ENCODE data around the gene PITX1. TPM values are rescaled to one million over a fixed set of nuclear protein-coding genes. Genes with fewer than 3 reads are reported as not detected.

The PITX1 gene
- total and polyA plus RNA-seq, 2 donors (not counting 1 experiment from before 2014, with no cell fraction given), result 0.13 TPM; not detected in 1

DNA sequence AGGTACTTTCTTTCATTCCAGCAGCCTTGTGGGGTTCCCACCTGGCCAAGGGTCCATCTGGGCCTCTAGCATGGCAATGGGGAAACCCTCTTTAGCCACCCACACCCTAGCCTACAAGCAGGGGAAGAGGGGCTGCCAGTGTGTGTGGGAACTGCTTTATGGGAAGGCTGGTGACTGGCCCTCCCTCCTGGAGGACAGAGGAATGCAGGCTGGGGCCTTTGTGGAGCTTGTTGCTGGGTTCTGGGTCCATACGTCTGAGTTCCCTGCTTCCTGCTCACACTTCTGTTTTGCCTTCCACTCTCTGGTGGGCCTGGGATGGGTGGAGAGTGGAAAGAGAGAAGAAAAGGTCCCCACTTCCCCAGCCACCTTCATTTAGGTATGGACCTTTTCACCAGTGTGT lies 14.9 kb upstream of the PITX1 start:
- Histone ChIP-seq H3K4me3 (ENCODE audit: control extremely low read depth in 1 of 5, extremely low read depth in 1 of 5, insufficient read depth in 1 of 5, low read depth in 2 of 5, low read length in 4 of 5) (no peak overlapping the region), H3K9me3 (ENCODE audit: control extremely low read depth in 1 of 3, control insufficient read depth in 2 of 3, insufficient read depth in 1 of 3, low read length in 2 of 3) (peaks cover 0 to 20% (median 0%) of the 10 kb centered on the region in 3 donors), H3K36me3 (replicated peaks in 1 of 2; ENCODE audit: control extremely low read depth in 1 of 2, control insufficient read depth in 1 of 2, extremely low read depth in 1 of 2, insufficient read depth in 2 of 2, low read length in 1 of 2) (no peaks in the 10 kb centered on the region), H4K20me1 (ENCODE audit: control insufficient read depth, insufficient read depth, low read length, poor library complexity, severe bottlenecking) (no peaks in the 10 kb centered on the region), H3K9ac (ENCODE audit: low read length) (no peak overlapping the region), H3K79me2 (ENCODE audit: control insufficient read depth, insufficient read depth, low read length) (no peaks in the 10 kb centered on the region), H3K27me3 (replicated peaks in 1 of 4; ENCODE audit: control extremely low read depth in 1 of 4, control insufficient read depth in 3 of 4, insufficient read depth in 4 of 4, low read length in 3 of 4) (peaks cover 0 to 86% (median 43%) of the 10 kb centered on the region in 4 experiments), H2AFZ (ENCODE audit: insufficient read depth, low read depth, low read length, poor library complexity, severe bottlenecking) (no peak overlapping the region), H3K4me1 (ENCODE audit: control insufficient read depth in 2 of 2, insufficient read depth in 2 of 2, low read length in 2 of 2) (peaks cover 48 to 49% of the 10 kb centered on the region in 2 donors), H3K27ac (ENCODE audit: low read length in 2 of 2) (no peak overlapping the region), H3K4me2 (replicated peaks; ENCODE audit: low read depth, low read length, poor library complexity, severe bottlenecking) (no peak overlapping the region)
- intact Hi-C loops (cut with micrococcal nuclease), result loop anchor here (10.0 kb wide), 1 partner anchor 314 kb away; the partner anchor contains the start of gene CAMLG
- CTCF ChIA-PET, result interaction anchor here (2.5 kb wide), 1 partner anchor 10 kb away, joined by 6 read pairs; no protein-coding TSS in a partner anchor
- TF ChIP-seq, protein P1, sequence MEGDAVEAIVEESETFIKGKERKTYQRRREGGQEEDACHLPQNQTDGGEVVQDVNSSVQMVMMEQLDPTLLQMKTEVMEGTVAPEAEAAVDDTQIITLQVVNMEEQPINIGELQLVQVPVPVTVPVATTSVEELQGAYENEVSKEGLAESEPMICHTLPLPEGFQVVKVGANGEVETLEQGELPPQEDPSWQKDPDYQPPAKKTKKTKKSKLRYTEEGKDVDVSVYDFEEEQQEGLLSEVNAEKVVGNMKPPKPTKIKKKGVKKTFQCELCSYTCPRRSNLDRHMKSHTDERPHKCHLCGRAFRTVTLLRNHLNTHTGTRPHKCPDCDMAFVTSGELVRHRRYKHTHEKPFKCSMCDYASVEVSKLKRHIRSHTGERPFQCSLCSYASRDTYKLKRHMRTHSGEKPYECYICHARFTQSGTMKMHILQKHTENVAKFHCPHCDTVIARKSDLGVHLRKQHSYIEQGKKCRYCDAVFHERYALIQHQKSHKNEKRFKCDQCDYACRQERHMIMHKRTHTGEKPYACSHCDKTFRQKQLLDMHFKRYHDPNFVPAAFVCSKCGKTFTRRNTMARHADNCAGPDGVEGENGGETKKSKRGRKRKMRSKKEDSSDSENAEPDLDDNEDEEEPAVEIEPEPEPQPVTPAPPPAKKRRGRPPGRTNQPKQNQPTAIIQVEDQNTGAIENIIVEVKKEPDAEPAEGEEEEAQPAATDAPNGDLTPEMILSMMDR (IDR thresholded peaks at IDR 0.05), result no peak
- no peak for TF ChIP-seq EZH2 (IDR thresholded peaks at IDR 0.05; ENCODE audit: borderline replicate concordance, insufficient read depth, low read depth, low read length, poor library complexity, severe bottlenecking)
- no peaks in the 10 kb centered on the region for H3K9me3 Mint-ChIP-seq (ENCODE audit: insufficient read depth)
- ATAC-seq (ENCODE audit: low read depth), result no peak
- no CpG with 5 or more reads among the region's 1 CpG for WGBS (ENCODE audit: insufficient coverage)
- POLR2A ChIA-PET, result interaction anchor here (1.7 kb wide), 1 partner anchor 18 kb away, joined by 8 read pairs; no protein-coding TSS in a partner anchor
- peaks cover 48% of the 10 kb centered on the region for H3K4me1 Mint-ChIP-seq
- no peak for DNase-seq
- H3K27ac Mint-ChIP-seq, result no peak overlapping the region
- peaks cover 63% of the 10 kb centered on the region for H3K27me3 Mint-ChIP-seq
- H3K4me3 Mint-ChIP-seq, result no peak overlapping the region

DNA sequence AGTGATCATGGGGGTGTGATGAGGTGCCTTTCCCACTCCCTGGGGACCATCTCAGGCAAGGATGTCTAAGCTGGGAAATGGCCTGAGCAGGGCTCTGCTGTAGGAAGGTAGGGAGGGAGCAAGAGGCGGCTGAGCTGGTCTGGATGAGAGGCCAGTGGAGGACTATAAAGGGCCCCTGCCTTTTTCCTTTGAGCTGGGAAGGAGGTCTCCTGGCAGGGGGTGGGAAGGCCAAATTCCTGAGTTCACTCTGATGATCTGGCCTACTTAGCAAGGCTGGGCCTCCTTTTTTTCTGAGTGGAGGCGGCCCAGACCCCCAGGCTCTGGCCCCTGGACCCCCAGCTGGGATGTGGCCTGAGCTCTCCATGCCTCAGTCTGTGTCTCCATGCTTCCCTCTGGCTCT lies 14.3 kb upstream of the PITX1 start:
- H3K27ac Mint-ChIP-seq, result no peak overlapping the region
- H3K27me3 Mint-ChIP-seq, result peaks cover 69% of the 10 kb centered on the region
- TF ChIP-seq EZH2 (IDR thresholded peaks at IDR 0.05; ENCODE audit: borderline replicate concordance, insufficient read depth, low read depth, low read length, poor library complexity, severe bottlenecking), result no peak
- TF ChIP-seq, protein P1 (IDR thresholded peaks at IDR 0.05), result no peak
- H3K4me3 Mint-ChIP-seq, result no peak overlapping the region
- H3K27me3 ChIP-seq (replicated peaks in 1 of 4; ENCODE audit: control extremely low read depth in 1 of 4, control insufficient read depth in 3 of 4, insufficient read depth in 4 of 4, low read length in 3 of 4), result peaks cover 0 to 92% (median 46%) of the 10 kb centered on the region in 4 experiments
- no peaks in the 10 kb centered on the region for H4K20me1 ChIP-seq (ENCODE audit: control insufficient read depth, insufficient read depth, low read length, poor library complexity, severe bottlenecking)
- WGBS (ENCODE audit: insufficient coverage), result 100% methylated on average over 2 of the region's 2 CpGs
- DNase-seq (no peak), ATAC-seq (ENCODE audit: low read depth) (no peak)
- H3K4me1 ChIP-seq (ENCODE audit: control insufficient read depth in 2 of 2, insufficient read depth in 2 of 2, low read length in 2 of 2), result peaks cover 41 to 43% of the 10 kb centered on the region in 2 donors
- intact Hi-C loops (cut with micrococcal nuclease), result loop anchor here (10.0 kb wide), 1 partner anchor 313 kb away; the partner anchor contains the start of gene CAMLG
- no peak overlapping the region for H3K4me2 ChIP-seq (replicated peaks; ENCODE audit: low read depth, low read length, poor library complexity, severe bottlenecking)
- H3K9me3 ChIP-seq (ENCODE audit: control extremely low read depth in 1 of 3, control insufficient read depth in 2 of 3, insufficient read depth in 1 of 3, low read length in 2 of 3), result peaks cover 0 to 20% (median 0%) of the 10 kb centered on the region in 3 donors
- no peak overlapping the region for H3K27ac ChIP-seq (ENCODE audit: low read length in 2 of 2)
- no peak overlapping the region for H2AFZ ChIP-seq (ENCODE audit: insufficient read depth, low read depth, low read length, poor library complexity, severe bottlenecking)
- POLR2A ChIA-PET, result interaction anchor here (1.7 kb wide), 1 partner anchor 17 kb away, joined by 8 read pairs; no protein-coding TSS in a partner anchor
- no peaks in the 10 kb centered on the region for H3K79me2 ChIP-seq (ENCODE audit: control insufficient read depth, insufficient read depth, low read length)
- peaks cover 42% of the 10 kb centered on the region for H3K4me1 Mint-ChIP-seq
- H3K4me3 ChIP-seq (ENCODE audit: control extremely low read depth in 1 of 5, extremely low read depth in 1 of 5, insufficient read depth in 1 of 5, low read depth in 2 of 5, low read length in 4 of 5), result no peak overlapping the region
- no peak overlapping the region for H3K9ac ChIP-seq (ENCODE audit: low read length)
- no peaks in the 10 kb centered on the region for H3K9me3 Mint-ChIP-seq (ENCODE audit: insufficient read depth)
- H3K36me3 ChIP-seq (replicated peaks in 1 of 2; ENCODE audit: control extremely low read depth in 1 of 2, control insufficient read depth in 1 of 2, extremely low read depth in 1 of 2, insufficient read depth in 2 of 2, low read length in 1 of 2), result no peaks in the 10 kb centered on the region
- CTCF ChIA-PET, result interaction anchor here (2.5 kb wide), 1 partner anchor 10 kb away, joined by 6 read pairs; no protein-coding TSS in a partner anchor
